H1 (cell line): ENCODE measurements around the gene SPINK1.
"Not testable (repeated sequence)": the region's sequence is repeated elsewhere in the genome, so short reads cannot be mapped to it uniquely, and the experiment has no call there.

ENCODE experiments used
- EGR1 ChIP-seq: IDR thresholded peaks from 2 replicates; pipeline ENCODE4 v1.6.1; 2011; ENCODE audit warnings: low read depth, low read length, borderline replicate concordance
- TAF7 ChIP-seq: optimal IDR thresholded peaks from 2 replicates; pipeline ENCODE3; 2011; ENCODE audit warnings: low read depth, mild to moderate bottlenecking, inconsistent platforms, low read length, moderate library complexity, borderline replicate concordance

DNA sequence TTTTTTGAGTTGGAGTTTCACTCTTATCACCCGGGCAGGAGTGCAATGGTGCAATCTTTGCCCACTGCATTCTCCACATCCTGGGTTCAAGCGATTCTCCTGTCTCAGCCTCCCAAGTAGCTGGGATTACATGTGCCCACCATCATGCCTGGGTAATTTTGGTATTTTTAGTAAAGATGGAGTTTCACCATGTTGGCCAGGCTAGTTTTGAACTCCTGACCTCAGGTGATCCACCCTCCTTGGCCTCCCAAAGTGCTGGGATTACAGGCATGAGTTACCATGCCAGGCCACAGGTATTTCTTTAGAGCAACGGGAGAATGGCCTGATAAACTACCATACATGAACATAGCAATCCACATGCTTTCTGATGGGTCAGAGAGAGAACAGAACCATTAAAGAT, 9.2 kb downstream of the SPINK1 start:
- TF ChIP-seq EGR1, TAF7: not testable (repeated sequence)
